Transverse colon (tissue), 4 donors: ENCODE results near the gene ABCF1. TPM values are rescaled to one million over a fixed set of nuclear protein-coding genes. Genes with fewer than 3 reads are reported as not detected.

Source experiments
- DNase-seq: peaks from one replicate; pipeline ENCODE4 v3.0.0-alpha.2; 2019
- H3K27ac ChIP-seq, 4 donors: fragments of 200-600 bp; sonication (generic); 2 replicates each; pipeline ENCODE4 v1.5.1; 2016 to 2018; ENCODE audit warnings: inconsistent platforms in 4 of 4
- H3K27me3 ChIP-seq: fragments of 200-600 bp; sonication (generic); 2 replicates; pipeline ENCODE4 v1.5.1; 2017; ENCODE audit warnings: inconsistent platforms
- H3K36me3 ChIP-seq, 4 donors: fragments of 200-600 bp; sonication (generic); 2 replicates each; pipeline ENCODE4 v1.5.1; 2017 to 2019; ENCODE audit warnings: inconsistent platforms in 4 of 4
- H3K4me1 ChIP-seq, 4 donors: fragments of 200-600 bp; sonication (generic); 2 replicates each; pipeline ENCODE4 v1.5.1; 2017 to 2020; ENCODE audit warnings: inconsistent platforms in 4 of 4
- H3K4me3 ChIP-seq, 4 donors: fragments of 200-600 bp; sonication (generic); 1 replicate in 1 of 4; 2 replicates in 3 of 4; pipeline versions ENCODE4 v1.5.1 to v1.6.1; 2017 to 2019; ENCODE audit warnings: inconsistent platforms in 4 of 4
- H3K9me3 ChIP-seq, 2 donors: fragments of 200-600 bp; sonication (generic); 2 replicates each; pipeline ENCODE4 v1.5.1; 2017 to 2019; ENCODE audit warnings: inconsistent platforms in 2 of 2
- CTCF ChIP-seq, 5 experiments: fragments of 200-600 bp in 3 of 5; fragments of 450-650 bp in 2 of 5; sonication (generic) in 3 of 5; IDR thresholded peaks; 1 replicate in 2 of 5; 2 replicates in 3 of 5; pipeline ENCODE4 v1.5.1; 2016 to 2017; ENCODE audit warnings: antibody characterized with exemption in 5 of 5, inconsistent platforms in 3 of 5, mild to moderate bottlenecking in 2 of 5, moderate library complexity in 1 of 5
- EP300 ChIP-seq: sonication (generic); formaldehyde crosslinking; IDR thresholded peaks from one replicate; pipeline ENCODE4 v1.6.1; 2017; ENCODE audit warnings: antibody characterized with exemption, low read depth
- POLR2A ChIP-seq: fragments of 450-650 bp; IDR thresholded peaks from one replicate; pipeline ENCODE4 v1.6.1; 2016; ENCODE audit warnings: antibody characterized with exemption, mild to moderate bottlenecking, moderate library complexity
- POLR2AphosphoS5 ChIP-seq, 3 donors: sonication (generic); formaldehyde crosslinking; IDR thresholded peaks; one replicate each; pipeline ENCODE4 v1.6.1; 2016; ENCODE audit warnings: antibody characterized with exemption in 3 of 3
- WGBS, 2 donors: methylation state at CpG; one replicate each; pipeline ENCODE4 v1.1.5; 2018; ENCODE audit warnings: low coverage in 1 of 2; 5-methylcytosine and 5-hydroxymethylcytosine counted together
- in situ Hi-C, 4 donors: fragments of 200-750 bp; cut with MboI; loops; one replicate each; pipeline versions ENCODE4 v1.15.0 to v1.15.1; 2017; ENCODE audit warnings: low sequenced_read_pairs in 3 of 4, low pct_ligation_motif_present in 1 of 4, low pct_unique_long_range_greater_than_20kb in 1 of 4
- intact Hi-C: fragments of 100-400 bp; cut with DNase I; formaldehyde crosslinking; loops from one replicate; pipeline ENCODE4 v1.15.1; 2023; ENCODE audit warnings: low total_unique reads
- total RNA-seq, 4 donors: library from RNA; depleted of rRNA; stranded (reverse); fragments of >200 nt; gene quantifications; one replicate each; pipeline ENCODE4 v1.1.0, GENCODE V29; 2016

The ABCF1 gene
- total RNA-seq, 4 donors from 2014 or later = 33.0 to 52.0 (median 40.1) TPM

- H3K9me3 ChIP-seq = no peaks in the 10 kb centered on the region
- intact Hi-C loops = no loop called here
- H3K27ac ChIP-seq = no peak overlapping the region
- H3K4me3 ChIP-seq = no peak overlapping the region
- 55 to 100% methylated on average over 2 to 3 of the region's 3 CpGs for WGBS, 2 donors
- in situ Hi-C loops = no loop called here
- H3K36me3 ChIP-seq = no peaks in the 10 kb centered on the region
- H3K27me3 ChIP-seq = no peaks in the 10 kb centered on the region
- peaks cover 20 to 37% (median 24%) of the 10 kb centered on the region in 4 donors for H3K4me1 ChIP-seq
- DNase-seq = no peak
- no peak for TF ChIP-seq CTCF (IDR thresholded peaks at IDR 0.05)
- TF ChIP-seq POLR2A = no peak
- TF ChIP-seq EP300 = no peak
- TF ChIP-seq POLR2AphosphoS5 (IDR thresholded peaks at IDR 0.05) = no peak
Observed at GRCh38 chr6:30568245-30568644, 3.0 kb upstream of the ABCF1 start.

- no peaks in the 10 kb centered on the region for H3K27me3 ChIP-seq
- H3K9me3 ChIP-seq = no peaks in the 10 kb centered on the region
- TF ChIP-seq EP300 (no peak), POLR2AphosphoS5 (IDR thresholded peaks at IDR 0.05) (no peak), CTCF (IDR thresholded peaks at IDR 0.05) (no peak), POLR2A (no peak)
- 47 to 60% methylated on average over 1 of the region's 1 CpG for WGBS, 2 donors
- peak overlapping the region; percentile 82 to 96 (median 91) for H3K27ac ChIP-seq
- intact Hi-C loops (no loop called here), in situ Hi-C loops (no loop called here)
- no peak for DNase-seq
- no peaks in the 10 kb centered on the region for H3K36me3 ChIP-seq
- H3K4me1 ChIP-seq = peaks cover 20 to 36% (median 30%) of the 10 kb centered on the region in 4 donors
- H3K4me3 ChIP-seq = peak overlapping the region in 3 of 4 donors; percentile 51 to 79 (median 51)
Observed at GRCh38 chr6:30570263-30570662, 979 bp upstream of the ABCF1 start.

- no peaks in the 10 kb centered on the region for H3K9me3 ChIP-seq
- peaks cover 20 to 36% (median 30%) of the 10 kb centered on the region in 4 donors for H3K4me1 ChIP-seq
- DNase-seq = no peak
- TF ChIP-seq POLR2AphosphoS5 (IDR thresholded peaks at IDR 0.05) (no peak), CTCF (IDR thresholded peaks at IDR 0.05) (no peak), EP300 (no peak)
- in situ Hi-C loops = no loop called here
- no peaks in the 10 kb centered on the region for H3K27me3 ChIP-seq
- H3K4me3 ChIP-seq = peak overlapping the region; percentile 38 to 79 (median 51)
- 0 to 2% methylated on average over 3 to 18 of the region's 18 CpGs for WGBS, 2 donors
- intact Hi-C loops = no loop called here
- peak overlapping the region; percentile 82 to 96 (median 91) for H3K27ac ChIP-seq
- H3K36me3 ChIP-seq = no peaks in the 10 kb centered on the region
Observed at GRCh38 chr6:30570740-30571074, 535 bp upstream of the ABCF1 start.

- in situ Hi-C loops = no loop called here
- peaks cover 0 to under 1% (median 0%) of the 10 kb centered on the region in 4 donors for H3K36me3 ChIP-seq
- H3K9me3 ChIP-seq = no peaks in the 10 kb centered on the region
- DNase-seq = no peak
- H3K27me3 ChIP-seq = no peaks in the 10 kb centered on the region
- peak overlapping the region; percentile 51 to 79 (median 62) for H3K4me3 ChIP-seq
- TF ChIP-seq CTCF (IDR thresholded peaks at IDR 0.05) (no peak), POLR2AphosphoS5 (IDR thresholded peaks at IDR 0.05) (no peak), POLR2A (no peak), EP300 (no peak)
- peak overlapping the region; percentile 82 to 96 (median 91) for H3K27ac ChIP-seq
- peaks cover 20 to 36% (median 30%) of the 10 kb centered on the region in 4 donors for H3K4me1 ChIP-seq
- intact Hi-C loops = no loop called here
- WGBS, 2 donors = 2% methylated on average over 8 of the region's 8 CpGs
Observed at GRCh38 chr6:30571762-30572082, 480 bp downstream of the ABCF1 start.
